CD4-positive, alpha-beta T cell (primary cell): ENCODE results near the gene BRF1. TPM values are rescaled to one million over a fixed set of nuclear protein-coding genes. Genes with fewer than 3 reads are reported as not detected.

Experiments
- ATAC-seq: fragments of 200-7000 bp; cut with Tn5 transposase; one replicate; pipeline ENCODE4 v1.10.0; 2022; ENCODE audit warnings: mild to moderate bottlenecking; ENCODE audit not compliant: poor library complexity
- CTCF ChIA-PET: fragments of 350-600 bp; sonication (Branson Sonifier 250); formaldehyde crosslinking; loops from one replicate; lab custom pipeline; 2021; ENCODE audit warnings: antibody characterized with exemption, inconsistent platforms; lab: Charles Lee
- POLR2A ChIA-PET: fragments of 350-600 bp; sonication (Branson Sonifier 250); formaldehyde crosslinking; loops from one replicate; lab custom pipeline; 2021; ENCODE audit warnings: antibody characterized with exemption, inconsistent platforms; lab: Charles Lee
- DNase-seq, 14 experiments: peaks; one replicate each; pipeline ENCODE4 v3.0.0-alpha.2; 2013 to 2020; ENCODE audit warnings: mixed read lengths in 2 of 14
- H3K27ac ChIP-seq, 2 donors: one replicate each; pipeline versions ENCODE4 v1.5.1 to v1.7.0; 2013; ENCODE audit warnings: low read length in 2 of 2, low read depth in 1 of 2, mild to moderate bottlenecking in 1 of 2
- H3K27me3 ChIP-seq, 2 experiments: 1 replicate in 1 of 2; 2 replicates in 1 of 2; pipeline versions ENCODE4 v1.6.1 to v1.7.0; 2013; ENCODE audit warnings: low read length in 2 of 2, control low read depth in 1 of 2, mild to moderate bottlenecking in 1 of 2, moderate library complexity in 1 of 2; ENCODE audit not compliant: insufficient read depth in 2 of 2, control insufficient read depth in 1 of 2
- H3K36me3 ChIP-seq: one replicate; pipeline ENCODE4 v1.6.1; 2013; ENCODE audit warnings: low read length, control low read depth; ENCODE audit not compliant: insufficient read depth
- H3K4me1 ChIP-seq: one replicate; pipeline ENCODE4 v1.6.1; 2013; ENCODE audit warnings: low read length, control low read depth; ENCODE audit not compliant: insufficient read depth
- H3K4me3 ChIP-seq: one replicate; pipeline ENCODE4 v1.5.1; 2013; ENCODE audit warnings: mild to moderate bottlenecking, low read length, moderate library complexity
- H3K9me3 ChIP-seq, 2 experiments: 1 replicate in 1 of 2; 2 replicates in 1 of 2; pipeline versions ENCODE4 v1.6.1 to v1.7.0; 2013; ENCODE audit warnings: low read length in 2 of 2, mild to moderate bottlenecking in 2 of 2, control low read depth in 1 of 2, moderate library complexity in 1 of 2; ENCODE audit not compliant: control insufficient read depth in 1 of 2, insufficient read depth in 1 of 2
- H3K27ac Mint-ChIP-seq: one replicate; pipeline ENCODE4 v1.8.0; 2020; ENCODE audit warnings: mixed read lengths
- H3K27me3 Mint-ChIP-seq: one replicate; pipeline ENCODE4 v1.8.0; 2021; ENCODE audit warnings: mixed read lengths
- H3K36me3 Mint-ChIP-seq: one replicate; pipeline ENCODE4 v1.8.0; 2021; ENCODE audit warnings: low read depth, mixed read lengths
- H3K4me1 Mint-ChIP-seq: one replicate; pipeline ENCODE4 v1.8.0; 2021; ENCODE audit warnings: low read depth, mixed read lengths
- H3K4me3 Mint-ChIP-seq: one replicate; pipeline ENCODE4 v1.8.0; 2020; ENCODE audit warnings: mild to moderate bottlenecking, mixed read lengths
- H3K9me3 Mint-ChIP-seq: one replicate; pipeline ENCODE4 v1.8.0; 2020; ENCODE audit warnings: mixed read lengths
- CTCF ChIP-seq: fragments of 200-600 bp; IDR thresholded peaks from one replicate; pipeline ENCODE4 v1.8.0; 2022; ENCODE audit warnings: antibody characterized with exemption, mild to moderate bottlenecking
- intact Hi-C, 2 experiments: fragments of 100-400 bp; cut with DNase I in 1 of 2; cut with micrococcal nuclease in 1 of 2; formaldehyde crosslinking; loops; one replicate each; pipeline versions ENCODE4 v1.15.1 to v1.9.0; 2023 to 2025; cut with DNase I, micrococcal nuclease
- total RNA-seq, 174 experiments: library from RNA in 2 of 174; stranded (reverse) in 2 of 174; gene quantifications; one replicate each; pipeline ENCODE4 v1.2.3 and lab custom pipeline; 2021 to 2026

Gene BRF1
- total RNA-seq, 2 experiments from 2014 or later: 77.4 to 77.7 TPM

- Mint-ChIP-seq H3K36me3 (peaks cover 37% of the 10 kb centered on the region), H3K27ac (no peak overlapping the region), H3K27me3 (no peaks in the 10 kb centered on the region), H3K9me3 (no peaks in the 10 kb centered on the region), H3K4me1 (no peaks in the 10 kb centered on the region), H3K4me3 (no peak overlapping the region)
- H3K9me3 ChIP-seq: peaks cover 0 to 5% of the 10 kb centered on the region in 2 experiments
- CTCF ChIA-PET: no interaction called here
- no peaks in the 10 kb centered on the region for H3K4me1 ChIP-seq
- no peak overlapping the region for H3K4me3 ChIP-seq
- no peak overlapping the region for H3K27ac ChIP-seq
- DNase-seq: no peak
- no peak for ATAC-seq
- POLR2A ChIA-PET: no interaction called here
- no peaks in the 10 kb centered on the region for H3K27me3 ChIP-seq
- H3K36me3 ChIP-seq: peaks cover 31% of the 10 kb centered on the region
- intact Hi-C loops: no loop called here
- TF ChIP-seq CTCF: no peak
Observed at GRCh38 chr14:105228562-105228961, 72.2 kb downstream of the BRF1 start.

DNA sequence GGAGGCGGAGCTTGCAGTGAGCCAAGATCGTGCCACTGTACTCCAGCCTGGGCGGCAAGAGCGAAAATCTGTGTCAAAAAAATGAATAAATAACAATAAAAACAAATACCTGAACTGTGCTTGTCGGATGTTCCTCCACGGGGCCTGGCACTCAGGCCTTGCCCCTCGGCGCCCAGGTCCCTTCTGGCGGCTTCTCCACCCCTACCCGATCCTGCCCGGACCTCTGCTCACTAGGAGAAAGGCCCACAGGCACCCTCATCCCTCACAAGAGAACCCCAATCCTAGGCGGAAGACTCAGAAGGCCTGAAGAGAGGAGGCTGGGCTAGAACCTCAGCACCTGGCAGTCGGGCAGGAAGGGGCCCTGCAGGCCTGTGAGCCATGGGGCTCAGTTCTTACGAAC, 73.5 kb downstream of the BRF1 start:
- TF ChIP-seq CTCF: no peak
- intact Hi-C loops: no loop called here
- DNase-seq: no peak
- Histone ChIP-seq H3K4me3 (no peak overlapping the region), H3K36me3 (peaks cover 39% of the 10 kb centered on the region), H3K4me1 (no peaks in the 10 kb centered on the region), H3K27me3 (no peaks in the 10 kb centered on the region), H3K9me3 (peaks cover 0 to 4% of the 10 kb centered on the region in 2 experiments), H3K27ac (no peak overlapping the region)
- no peak for ATAC-seq
- ChIA-PET POLR2A (no interaction called here), CTCF (no interaction called here)
- H3K36me3 Mint-ChIP-seq: peaks cover 47% of the 10 kb centered on the region
- no peaks in the 10 kb centered on the region for H3K9me3 Mint-ChIP-seq
- no peak overlapping the region for H3K27ac Mint-ChIP-seq
- no peak overlapping the region for H3K4me3 Mint-ChIP-seq
- no peaks in the 10 kb centered on the region for H3K27me3 Mint-ChIP-seq
- no peaks in the 10 kb centered on the region for H3K4me1 Mint-ChIP-seq

GRCh38 chr14:105226198-105226597, 74.6 kb downstream of the BRF1 start:
- Mint-ChIP-seq H3K27me3 (no peaks in the 10 kb centered on the region), H3K36me3 (peaks cover 57% of the 10 kb centered on the region), H3K27ac (no peak overlapping the region), H3K4me3 (no peak overlapping the region), H3K9me3 (no peaks in the 10 kb centered on the region), H3K4me1 (no peaks in the 10 kb centered on the region)
- DNase-seq: no peak
- POLR2A ChIA-PET: no interaction called here
- CTCF ChIA-PET: no interaction called here
- no peak overlapping the region for H3K27ac ChIP-seq
- H3K36me3 ChIP-seq: peaks cover 46% of the 10 kb centered on the region
- H3K9me3 ChIP-seq: no peaks in the 10 kb centered on the region
- H3K4me3 ChIP-seq: no peak overlapping the region
- intact Hi-C loops: no loop called here
- H3K27me3 ChIP-seq: no peaks in the 10 kb centered on the region
- no peaks in the 10 kb centered on the region for H3K4me1 ChIP-seq
- no peak for TF ChIP-seq CTCF
- ATAC-seq: no peak
